NCI-H1092 (cell line): Measurements from ENCODE around the gene RC3H2.

Experiments
- DNase-seq: peaks from one replicate; lab custom pipeline; 2025; lab: John Stamatoyannopoulos, UW

The RC3H2 gene

GRCh38 chr9:122800066-122801060 is 104.8 kb downstream of the RC3H2 start, which contains the start of gene OR1K1:
OR1K1 (plus strand) TSS chr9:122800123; CDS start chr9:122800123, 0 bp downstream.
- no peak for DNase-seq

DNA sequence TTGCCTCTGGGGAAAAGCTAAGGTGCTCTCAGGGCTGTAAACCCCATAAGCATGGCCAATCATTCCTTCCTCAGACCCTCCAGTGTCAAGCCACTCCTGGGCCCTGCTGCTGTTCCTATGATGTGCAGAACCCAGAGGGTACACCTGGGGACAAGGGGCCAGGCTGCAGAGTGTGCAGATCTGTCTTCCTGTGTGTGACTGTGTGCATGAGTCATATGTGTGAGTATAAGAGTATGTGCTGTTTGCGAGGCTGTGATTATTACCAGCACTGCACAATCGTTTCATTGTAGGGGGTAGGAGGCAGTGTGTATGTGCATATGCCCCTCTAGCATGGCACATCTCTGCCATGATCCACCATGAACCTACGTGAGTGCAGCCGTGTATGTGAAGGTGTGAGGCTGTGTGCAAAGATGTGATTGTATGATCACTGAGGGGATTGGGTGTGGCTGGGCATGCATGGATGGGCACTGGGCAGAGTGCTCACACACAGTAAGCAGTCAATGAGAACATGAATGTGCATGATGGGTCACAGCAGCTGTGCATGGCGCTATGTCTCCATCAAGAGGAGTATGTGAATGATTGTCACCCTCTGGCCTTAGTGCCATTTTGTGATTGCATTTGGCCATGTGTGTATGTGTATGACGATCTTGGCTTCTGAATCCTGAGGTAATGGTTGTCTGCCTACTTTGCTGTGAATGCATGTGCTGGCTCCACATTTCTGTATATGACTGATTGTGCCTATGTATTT is 107.7 kb downstream of the RC3H2 start:
- no peak for DNase-seq
